Measurements from ENCODE around the gene RNASE2. TPM values are rescaled to one million over a fixed set of nuclear protein-coding genes. Genes with fewer than 3 reads are reported as not detected.
"Not testable (repeated sequence)": the region's sequence is repeated elsewhere in the genome, so short reads cannot be mapped to it uniquely, and the experiment has no call there.

Gene RNASE2
- total RNA-seq, 1 experiment from 2014 or later: not detected

DNA sequence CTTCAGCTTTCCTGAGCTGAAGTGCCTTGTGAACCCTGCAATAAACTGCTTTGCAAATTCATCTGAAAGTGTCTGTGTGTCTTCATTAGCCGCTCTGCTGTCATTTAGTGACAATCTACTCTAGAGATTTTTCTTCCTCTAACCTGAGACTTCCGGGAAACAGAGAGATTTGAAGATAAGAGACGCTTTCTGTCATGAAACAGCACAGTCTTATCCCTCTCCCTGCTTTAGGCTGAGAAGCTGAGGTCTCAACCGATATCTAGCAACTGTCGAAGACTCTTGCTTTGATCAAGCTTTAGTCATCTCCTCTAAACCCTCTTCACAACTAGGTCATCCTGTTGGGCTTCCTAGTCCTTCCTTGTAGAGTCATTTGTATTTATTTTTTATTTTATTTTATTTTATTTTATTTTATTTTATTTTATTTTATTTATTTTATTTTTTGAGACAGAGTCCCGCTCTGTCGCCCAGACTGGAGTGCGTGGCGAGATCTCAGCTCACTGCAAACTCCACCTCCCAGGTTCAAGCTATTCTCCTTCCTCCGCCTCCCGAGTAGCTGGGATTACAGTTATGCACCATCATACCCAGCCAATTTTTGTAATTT is 1.2 kb downstream of the RNASE2 start:
- ChIA-PET CTCF (interaction anchor here (1.2 to 2.6 kb wide), 2 partner anchors 15 to 99 kb away, joined by 5 to 16 read pairs; no protein-coding TSS in a partner anchor), POLR2A (interaction anchor here (0.5 kb wide), 1 partner anchor 39 kb away, joined by 3 read pairs; no protein-coding TSS in a partner anchor)
- H3K27me3 Mint-ChIP-seq (ENCODE audit: low read depth): peaks cover 3% of the 10 kb centered on the region
- H3K4me1 Mint-ChIP-seq: peaks cover 5% of the 10 kb centered on the region
- TF ChIP-seq FOXJ3 (CRISPR knock-in tag; IDR thresholded peaks at IDR 0.05; ENCODE audit: borderline replicate concordance): no peak
- TF ChIP-seq ZNF671 (CRISPR knock-in tag; IDR thresholded peaks at IDR 0.05): no peak
- TF ChIP-seq, protein P1, sequence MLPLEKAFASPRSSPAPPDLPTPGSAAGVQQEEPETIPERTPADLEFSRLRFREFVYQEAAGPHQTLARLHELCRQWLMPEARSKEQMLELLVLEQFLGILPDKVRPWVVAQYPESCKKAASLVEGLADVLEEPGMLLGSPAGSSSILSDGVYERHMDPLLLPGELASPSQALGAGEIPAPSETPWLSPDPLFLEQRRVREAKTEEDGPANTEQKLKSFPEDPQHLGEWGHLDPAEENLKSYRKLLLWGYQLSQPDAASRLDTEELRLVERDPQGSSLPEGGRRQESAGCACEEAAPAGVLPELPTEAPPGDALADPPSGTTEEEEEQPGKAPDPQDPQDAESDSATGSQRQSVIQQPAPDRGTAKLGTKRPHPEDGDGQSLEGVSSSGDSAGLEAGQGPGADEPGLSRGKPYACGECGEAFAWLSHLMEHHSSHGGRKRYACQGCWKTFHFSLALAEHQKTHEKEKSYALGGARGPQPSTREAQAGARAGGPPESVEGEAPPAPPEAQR (CRISPR knock-in tag; IDR thresholded peaks at IDR 0.05): no peak
- TF ChIP-seq HMGA2 (CRISPR knock-in tag; IDR thresholded peaks at IDR 0.05): peak; percentile 95
- H3K36me3 Mint-ChIP-seq: no peaks in the 10 kb centered on the region
- ATAC-seq (no peak), DNase-seq (ENCODE audit: low spot score) (no peak)
- no peaks in the 10 kb centered on the region for H3K9me3 Mint-ChIP-seq
- no peak overlapping the region for H3K27ac Mint-ChIP-seq
- no peak overlapping the region for H3K4me3 Mint-ChIP-seq

DNA sequence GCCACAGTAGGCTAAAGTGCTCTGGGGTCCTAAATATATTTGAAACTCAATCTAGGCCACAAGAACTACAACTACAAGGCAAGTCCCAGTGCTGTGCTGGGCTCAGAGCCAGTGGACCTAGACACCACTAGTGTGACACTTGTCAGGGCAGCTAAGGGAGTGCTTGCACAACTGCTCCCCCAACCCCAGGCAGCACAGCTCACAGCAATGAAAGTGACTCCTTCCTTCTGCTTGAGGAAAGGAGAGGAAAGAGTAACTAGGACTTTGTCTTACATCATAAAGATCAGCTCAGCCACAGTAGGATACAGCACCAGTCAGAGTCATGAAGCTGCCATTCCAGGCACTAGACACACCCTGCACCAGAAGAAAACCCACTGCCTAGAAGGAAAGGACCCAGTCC is 3.7 kb downstream of the RNASE2 start:
- H3K4me1 Mint-ChIP-seq; H3K9me3 Mint-ChIP-seq; H3K27ac Mint-ChIP-seq; H3K36me3 Mint-ChIP-seq; POLR2A ChIA-PET; H3K4me3 Mint-ChIP-seq; DNase-seq (ENCODE audit: low spot score); ATAC-seq; H3K27me3 Mint-ChIP-seq (ENCODE audit: low read depth): not testable (repeated sequence)
- CTCF ChIA-PET: interaction anchor here (4.4 kb wide), 1 partner anchor 12 kb away, joined by 93 read pairs; no protein-coding TSS in a partner anchor

DNA sequence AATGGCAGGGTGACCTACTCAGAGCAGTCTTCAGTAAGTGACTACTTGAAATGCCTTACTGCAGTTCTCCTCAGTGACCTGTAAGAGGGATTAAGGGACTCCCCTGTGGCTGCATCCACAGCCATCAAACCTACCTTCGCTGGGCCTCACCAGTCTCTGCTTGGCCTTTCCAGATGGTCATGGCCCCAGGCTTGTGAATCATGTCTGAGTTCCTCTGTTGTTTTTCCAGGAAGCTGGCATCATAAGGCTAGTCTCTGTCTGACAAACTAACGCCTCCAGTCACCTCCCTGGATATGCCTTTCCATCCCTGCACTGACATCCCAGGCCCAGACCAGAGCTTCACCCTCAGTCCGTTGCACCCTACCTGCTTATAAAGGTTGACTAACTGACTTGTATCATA is 14.0 kb downstream of the RNASE2 start:
- CTCF ChIA-PET: interaction anchor here (3.6 kb wide), 1 partner anchor 8 kb away, joined by 93 read pairs; no protein-coding TSS in a partner anchor

DNA sequence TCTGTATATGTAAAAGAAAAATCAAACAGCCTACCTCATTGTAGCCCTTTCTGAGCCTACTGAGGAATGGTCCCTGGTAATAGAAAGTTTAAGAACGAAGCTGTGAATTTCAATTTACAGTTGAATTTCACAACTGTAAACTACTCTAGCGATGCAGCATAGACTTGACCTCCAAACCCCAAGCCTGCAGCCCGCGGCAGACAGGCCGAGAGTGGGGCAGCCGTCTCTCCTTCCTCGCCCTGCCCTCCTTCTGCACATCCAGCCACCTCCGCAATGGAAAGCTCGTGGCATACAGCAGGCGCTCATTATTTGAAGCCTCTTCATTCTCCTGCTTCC is 15.3 kb downstream of the RNASE2 start:
- ChIA-PET CTCF (interaction anchor here (0.6 to 3.6 kb wide), 90 partner anchors 8 to 536 kb away, joined by 3 to 93 read pairs (median 6); partner anchors contain the start of genes ARHGEF40, EDDM3A, NDRG2 and RNASE1), POLR2A (interaction anchor here (0.8 to 1.6 kb wide), 3 partner anchors 9 to 104 kb away, joined by 3 to 8 read pairs (median 4); no protein-coding TSS in a partner anchor)
- Mint-ChIP-seq H3K4me1 (peaks cover 13% of the 10 kb centered on the region), H3K36me3 (no peaks in the 10 kb centered on the region), H3K27me3 (ENCODE audit: low read depth) (peaks cover 27% of the 10 kb centered on the region), H3K4me3 (peak overlapping the region; percentile 89), H3K9me3 (no peaks in the 10 kb centered on the region), H3K27ac (no peak overlapping the region)
- no peak for TF ChIP-seq ZNF396 (CRISPR knock-in tag; IDR thresholded peaks at IDR 0.05; ENCODE audit: borderline replicate concordance)
- no peak for TF ChIP-seq ZNF219 (CRISPR knock-in tag; IDR thresholded peaks at IDR 0.05; ENCODE audit: borderline replicate concordance)
- TF ChIP-seq EMX1 (CRISPR knock-in tag; IDR thresholded peaks at IDR 0.05): no peak
- TF ChIP-seq TCF7 (CRISPR knock-in tag; IDR thresholded peaks at IDR 0.05; ENCODE audit: low read depth): no peak
- DNase-seq (ENCODE audit: low spot score): no peak
- ATAC-seq: peak; percentile 3

More for the DNA sequence above, 14.0 kb downstream of the RNASE2 start:
- Mint-ChIP-seq H3K27ac (no peak overlapping the region), H3K36me3 (no peaks in the 10 kb centered on the region), H3K27me3 (ENCODE audit: low read depth) (peaks cover 27% of the 10 kb centered on the region), H3K9me3 (no peaks in the 10 kb centered on the region), H3K4me3 (no peak overlapping the region), H3K4me1 (peaks cover 13% of the 10 kb centered on the region)
- TF ChIP-seq ETV6 (CRISPR knock-in tag; IDR thresholded peaks at IDR 0.05) (no peak), NR3C1 (CRISPR knock-in tag; conservative IDR thresholded peaks at IDR 0.05; ENCODE audit: low read depth) (no peak), NFYB (CRISPR knock-in tag; conservative IDR thresholded peaks at IDR 0.05; ENCODE audit: low read depth) (no peak)
- TF ChIP-seq, protein P2, sequence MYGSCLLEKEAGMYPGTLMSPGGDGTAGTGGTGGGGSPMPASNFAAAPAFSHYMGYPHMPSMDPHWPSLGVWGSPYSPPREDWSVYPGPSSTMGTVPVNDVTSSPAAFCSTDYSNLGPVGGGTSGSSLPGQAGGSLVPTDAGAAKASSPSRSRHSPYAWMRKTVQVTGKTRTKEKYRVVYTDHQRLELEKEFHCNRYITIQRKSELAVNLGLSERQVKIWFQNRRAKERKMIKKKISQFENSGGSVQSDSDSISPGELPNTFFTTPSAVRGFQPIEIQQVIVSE (CRISPR knock-in tag; IDR thresholded peaks at IDR 0.05; ENCODE audit: borderline replicate concordance): no peak
- POLR2A ChIA-PET: no interaction called here
- DNase-seq (ENCODE audit: low spot score) (no peak), ATAC-seq (no peak)

DNA sequence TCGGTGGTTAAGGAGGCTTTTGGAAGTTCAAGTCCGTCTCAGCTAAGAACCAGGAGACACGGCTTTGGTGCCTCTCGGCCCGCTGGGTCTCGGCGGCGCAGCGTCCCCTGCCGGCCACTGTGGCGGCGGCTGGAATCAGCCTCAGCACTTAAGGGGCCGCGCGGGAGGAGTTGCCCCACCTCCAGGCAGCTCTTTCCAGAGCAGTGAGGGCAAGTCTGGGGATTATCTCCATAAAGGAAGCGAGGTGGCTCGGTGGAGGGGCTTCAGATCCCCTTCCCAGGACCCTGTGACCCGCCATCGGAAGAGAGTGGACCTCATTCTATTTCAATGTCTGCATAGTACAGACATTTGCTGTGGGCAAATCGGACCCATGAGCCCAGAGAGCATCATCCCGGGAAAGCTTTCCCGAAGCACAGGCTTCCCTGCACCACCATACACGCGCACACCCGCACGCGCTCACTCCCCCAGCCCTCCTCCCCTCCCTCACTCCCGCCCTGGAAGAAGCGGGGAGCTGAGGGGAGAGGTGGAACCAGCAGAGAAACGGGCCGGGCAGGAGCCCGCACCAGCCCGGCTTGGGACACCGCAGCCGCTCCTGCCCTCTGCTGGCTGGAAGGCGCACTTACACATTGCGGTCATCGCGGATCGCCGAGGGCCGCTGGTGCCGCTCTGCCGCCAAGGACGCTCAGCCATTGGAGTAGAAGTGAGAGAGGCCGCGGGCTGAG is 15.9 kb downstream of the RNASE2 start:
- ChIA-PET POLR2A (interaction anchor here (0.6 to 1.6 kb wide), 4 partner anchors 10 to 104 kb away, joined by 3 to 8 read pairs (median 4); no protein-coding TSS in a partner anchor), CTCF (interaction anchor here (0.6 to 3.6 kb wide), 103 partner anchors 8 to 1036 kb away, joined by 3 to 93 read pairs (median 5); partner anchors contain the start of genes ARHGEF40, EDDM3A, NDRG2 and RNASE1)
- H3K4me3 Mint-ChIP-seq: peak overlapping the region; percentile 89
- H3K36me3 Mint-ChIP-seq: no peaks in the 10 kb centered on the region
- DNase-seq (ENCODE audit: low spot score) (peak; percentile 91), ATAC-seq (peak; percentile 93)
- peak overlapping the region; percentile 91 for H3K27ac Mint-ChIP-seq
- peaks cover 13% of the 10 kb centered on the region for H3K4me1 Mint-ChIP-seq
- H3K27me3 Mint-ChIP-seq (ENCODE audit: low read depth): peaks cover 24% of the 10 kb centered on the region
- H3K9me3 Mint-ChIP-seq: no peaks in the 10 kb centered on the region
- TF ChIP-seq FOXJ3 (CRISPR knock-in tag; IDR thresholded peaks at IDR 0.05; ENCODE audit: borderline replicate concordance): no peak
- TF ChIP-seq, protein P3, sequence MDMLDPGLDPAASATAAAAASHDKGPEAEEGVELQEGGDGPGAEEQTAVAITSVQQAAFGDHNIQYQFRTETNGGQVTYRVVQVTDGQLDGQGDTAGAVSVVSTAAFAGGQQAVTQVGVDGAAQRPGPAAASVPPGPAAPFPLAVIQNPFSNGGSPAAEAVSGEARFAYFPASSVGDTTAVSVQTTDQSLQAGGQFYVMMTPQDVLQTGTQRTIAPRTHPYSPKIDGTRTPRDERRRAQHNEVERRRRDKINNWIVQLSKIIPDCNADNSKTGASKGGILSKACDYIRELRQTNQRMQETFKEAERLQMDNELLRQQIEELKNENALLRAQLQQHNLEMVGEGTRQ (CRISPR knock-in tag; IDR thresholded peaks at IDR 0.05): no peak
- TF ChIP-seq NR3C1 (CRISPR knock-in tag; conservative IDR thresholded peaks at IDR 0.05; ENCODE audit: low read depth): no peak
- TF ChIP-seq, protein P4, sequence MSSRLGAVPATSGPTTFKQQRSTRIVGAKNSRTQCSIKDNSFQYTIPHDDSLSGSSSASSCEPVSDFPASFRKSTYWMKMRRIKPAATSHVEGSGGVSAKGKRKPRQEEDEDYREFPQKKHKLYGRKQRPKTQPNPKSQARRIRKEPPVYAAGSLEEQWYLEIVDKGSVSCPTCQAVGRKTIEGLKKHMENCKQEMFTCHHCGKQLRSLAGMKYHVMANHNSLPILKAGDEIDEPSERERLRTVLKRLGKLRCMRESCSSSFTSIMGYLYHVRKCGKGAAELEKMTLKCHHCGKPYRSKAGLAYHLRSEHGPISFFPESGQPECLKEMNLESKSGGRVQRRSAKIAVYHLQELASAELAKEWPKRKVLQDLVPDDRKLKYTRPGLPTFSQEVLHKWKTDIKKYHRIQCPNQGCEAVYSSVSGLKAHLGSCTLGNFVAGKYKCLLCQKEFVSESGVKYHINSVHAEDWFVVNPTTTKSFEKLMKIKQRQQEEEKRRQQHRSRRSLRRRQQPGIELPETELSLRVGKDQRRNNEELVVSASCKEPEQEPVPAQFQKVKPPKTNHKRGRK (CRISPR knock-in tag; IDR thresholded peaks at IDR 0.05; ENCODE audit: borderline replicate concordance): no peak
- TF ChIP-seq, protein P5, sequence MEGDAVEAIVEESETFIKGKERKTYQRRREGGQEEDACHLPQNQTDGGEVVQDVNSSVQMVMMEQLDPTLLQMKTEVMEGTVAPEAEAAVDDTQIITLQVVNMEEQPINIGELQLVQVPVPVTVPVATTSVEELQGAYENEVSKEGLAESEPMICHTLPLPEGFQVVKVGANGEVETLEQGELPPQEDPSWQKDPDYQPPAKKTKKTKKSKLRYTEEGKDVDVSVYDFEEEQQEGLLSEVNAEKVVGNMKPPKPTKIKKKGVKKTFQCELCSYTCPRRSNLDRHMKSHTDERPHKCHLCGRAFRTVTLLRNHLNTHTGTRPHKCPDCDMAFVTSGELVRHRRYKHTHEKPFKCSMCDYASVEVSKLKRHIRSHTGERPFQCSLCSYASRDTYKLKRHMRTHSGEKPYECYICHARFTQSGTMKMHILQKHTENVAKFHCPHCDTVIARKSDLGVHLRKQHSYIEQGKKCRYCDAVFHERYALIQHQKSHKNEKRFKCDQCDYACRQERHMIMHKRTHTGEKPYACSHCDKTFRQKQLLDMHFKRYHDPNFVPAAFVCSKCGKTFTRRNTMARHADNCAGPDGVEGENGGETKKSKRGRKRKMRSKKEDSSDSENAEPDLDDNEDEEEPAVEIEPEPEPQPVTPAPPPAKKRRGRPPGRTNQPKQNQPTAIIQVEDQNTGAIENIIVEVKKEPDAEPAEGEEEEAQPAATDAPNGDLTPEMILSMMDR (IDR thresholded peaks at IDR 0.05): peak; percentile 67
- TF ChIP-seq ZNF138 (CRISPR knock-in tag; conservative IDR thresholded peaks at IDR 0.05): no peak
- TF ChIP-seq NR1H2 (CRISPR knock-in tag; IDR thresholded peaks at IDR 0.05): no peak

Data from WTC11 (cell line).